ENCODE results near the gene SERINC2.

GRCh38 chr1:31372751-31373055, 40.3 kb upstream of the SERINC2 start:
- TF ChIP-seq TARDBP (IDR thresholded peaks at IDR 0.05) = no peak
- TF ChIP-seq FOXM1 (IDR thresholded peaks at IDR 0.05; ENCODE audit: low read depth) = no peak
- TF ChIP-seq FOXM1 (CRISPR knock-in tag; IDR thresholded peaks at IDR 0.05; ENCODE audit: low read depth) = no peak
- no peak for TF ChIP-seq SUPT5H (IDR thresholded peaks at IDR 0.05)
- no peak for TF ChIP-seq POLR2A (conservative IDR thresholded peaks at IDR 0.05)
- TF ChIP-seq SMARCA5 (IDR thresholded peaks at IDR 0.05) = no peak
- TF ChIP-seq CTCF (IDR thresholded peaks at IDR 0.05 in 2 of 3, conservative IDR thresholded peaks at IDR 0.05 in 1 of 3; ENCODE audit: insufficient read depth in 2 of 3, low read depth in 1 of 3, low read length in 3 of 3) = no peak

Data from K562 (cell line).